ENCODE measurements around the gene PARK7.

The PARK7 gene

GRCh38 chr1:7932524-7933138, 28.9 kb upstream of the PARK7 start:
- Histone ChIP-seq H4K20me1 (ENCODE audit: insufficient read depth, low read length) (no peaks in the 10 kb centered on the region), H3K36me3 (ENCODE audit: insufficient read depth, low read length) (no peaks in the 10 kb centered on the region), H3K27ac (ENCODE audit: low read depth, low read length, poor library complexity, severe bottlenecking) (no peak overlapping the region), H3K9ac (ENCODE audit: low read length) (no peak overlapping the region), H3K9me3 (ENCODE audit: low read length) (no peaks in the 10 kb centered on the region), H3K4me1 (ENCODE audit: insufficient read depth, low read length, severe bottlenecking) (no peaks in the 10 kb centered on the region), H3K9me2 (ENCODE audit: low read depth, low read length) (no peaks in the 10 kb centered on the region), H3K27me3 (ENCODE audit: insufficient read depth, low read length) (no peaks in the 10 kb centered on the region), H3K4me2 (ENCODE audit: low read length) (no peak overlapping the region), H3K4me3 (ENCODE audit: low read depth, low read length, poor library complexity, severe bottlenecking) (no peak overlapping the region), H3K79me2 (ENCODE audit: insufficient read depth, low read length) (no peaks in the 10 kb centered on the region), H3F3A (ENCODE audit: insufficient read depth, low read length) (no peaks in the 10 kb centered on the region), H2AFZ (ENCODE audit: low read length) (no peak overlapping the region)
- TF ChIP-seq CTCF (IDR thresholded peaks at IDR 0.05; ENCODE audit: low read length) (no peak), EZH2 (IDR thresholded peaks at IDR 0.05; ENCODE audit: borderline replicate concordance, low read length) (no peak)

GRCh38 chr1:7938070-7938469, 23.4 kb upstream of the PARK7 start:
- Histone ChIP-seq H3K79me2 (ENCODE audit: insufficient read depth, low read length) (no peaks in the 10 kb centered on the region), H3K9me3 (ENCODE audit: low read length) (no peaks in the 10 kb centered on the region), H3K27ac (ENCODE audit: low read depth, low read length, poor library complexity, severe bottlenecking) (no peak overlapping the region), H2AFZ (ENCODE audit: low read length) (no peak overlapping the region), H3K27me3 (ENCODE audit: insufficient read depth, low read length) (peaks cover 16% of the 10 kb centered on the region), H3K9me2 (ENCODE audit: low read depth, low read length) (no peaks in the 10 kb centered on the region), H3K4me2 (ENCODE audit: low read length) (no peak overlapping the region), H4K20me1 (ENCODE audit: insufficient read depth, low read length) (no peaks in the 10 kb centered on the region), H3F3A (ENCODE audit: insufficient read depth, low read length) (no peaks in the 10 kb centered on the region), H3K9ac (ENCODE audit: low read length) (no peak overlapping the region), H3K4me1 (ENCODE audit: insufficient read depth, low read length, severe bottlenecking) (peaks cover 3% of the 10 kb centered on the region), H3K36me3 (ENCODE audit: insufficient read depth, low read length) (no peaks in the 10 kb centered on the region), H3K4me3 (ENCODE audit: low read depth, low read length, poor library complexity, severe bottlenecking) (no peak overlapping the region)
- no peak for TF ChIP-seq EZH2 (IDR thresholded peaks at IDR 0.05; ENCODE audit: borderline replicate concordance, low read length)
- no peak for TF ChIP-seq CTCF (IDR thresholded peaks at IDR 0.05; ENCODE audit: low read length)

DNA sequence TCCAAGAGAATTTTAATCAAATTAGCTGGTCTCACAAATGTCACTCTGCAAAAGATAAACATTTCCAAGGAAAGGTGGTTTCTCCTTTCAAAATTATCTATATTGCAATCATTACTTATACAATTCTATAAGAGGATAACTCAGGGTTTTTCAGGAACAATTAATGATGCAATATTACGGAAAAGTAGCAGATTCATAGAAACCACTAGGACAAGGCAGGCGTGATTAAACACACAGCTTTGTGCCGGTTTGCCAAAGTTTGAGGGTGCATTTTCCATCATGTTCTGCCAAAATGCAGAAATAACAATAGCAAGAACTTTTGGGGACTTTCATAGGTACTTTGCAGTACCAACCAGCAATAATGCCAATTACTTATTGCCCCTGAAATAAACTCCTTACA, 21.5 kb upstream of the PARK7 start:
- no peak overlapping the region for H2AFZ ChIP-seq (ENCODE audit: low read length)
- H3K79me2 ChIP-seq (ENCODE audit: insufficient read depth, low read length): no peaks in the 10 kb centered on the region
- no peaks in the 10 kb centered on the region for H3K9me2 ChIP-seq (ENCODE audit: low read depth, low read length)
- no peak overlapping the region for H3K4me2 ChIP-seq (ENCODE audit: low read length)
- no peaks in the 10 kb centered on the region for H4K20me1 ChIP-seq (ENCODE audit: insufficient read depth, low read length)
- no peak for TF ChIP-seq CTCF (IDR thresholded peaks at IDR 0.05; ENCODE audit: low read length)
- no peaks in the 10 kb centered on the region for H3K9me3 ChIP-seq (ENCODE audit: low read length)
- no peak overlapping the region for H3K9ac ChIP-seq (ENCODE audit: low read length)
- no peaks in the 10 kb centered on the region for H3F3A ChIP-seq (ENCODE audit: insufficient read depth, low read length)
- no peak overlapping the region for H3K4me3 ChIP-seq (ENCODE audit: low read depth, low read length, poor library complexity, severe bottlenecking)
- no peaks in the 10 kb centered on the region for H3K36me3 ChIP-seq (ENCODE audit: insufficient read depth, low read length)
- peaks cover 3% of the 10 kb centered on the region for H3K4me1 ChIP-seq (ENCODE audit: insufficient read depth, low read length, severe bottlenecking)
- H3K27me3 ChIP-seq (ENCODE audit: insufficient read depth, low read length): peaks cover 16% of the 10 kb centered on the region
- H3K27ac ChIP-seq (ENCODE audit: low read depth, low read length, poor library complexity, severe bottlenecking): no peak overlapping the region
